Common myeloid progenitor, CD34-positive (primary cell): Measurements from ENCODE around the gene TFCP2.

Experiments
- CTCF ChIA-PET: fragments of 350-600 bp; sonication (Branson Sonifier 250); formaldehyde crosslinking; loops from one replicate; lab custom pipeline; 2021; ENCODE audit warnings: antibody characterized with exemption; lab: Charles Lee
- POLR2A ChIA-PET: fragments of 350-600 bp; sonication (Branson Sonifier 250); formaldehyde crosslinking; loops from one replicate; lab custom pipeline; 2021; ENCODE audit warnings: antibody characterized with exemption; lab: Charles Lee
- DNase-seq, 3 donors: peaks; one replicate each; pipeline versions ENCODE4 v3.0.0 to v3.0.0-alpha.2; 2013
- H3K27ac ChIP-seq, 2 experiments: 1 replicate in 1 of 2; 2 replicates in 1 of 2; pipeline ENCODE4 v1.7.0; 2013; ENCODE audit warnings: inconsistent platforms in 2 of 2, low read length in 2 of 2, mild to moderate bottlenecking in 2 of 2, low read depth in 1 of 2, moderate library complexity in 1 of 2; ENCODE audit not compliant: severe bottlenecking in 2 of 2, insufficient read depth in 1 of 2, poor library complexity in 1 of 2
- H3K27me3 ChIP-seq, 5 experiments: replicated peaks in 2 of 5; 1 replicate in 3 of 5; 2 replicates in 2 of 5; pipeline versions ENCODE4 v1.6.1 to v1.7.0; 2013; ENCODE audit warnings: low read length in 4 of 5, mild to moderate bottlenecking in 2 of 5, moderate library complexity in 2 of 5, inconsistent platforms in 1 of 5; ENCODE audit not compliant: insufficient read depth in 5 of 5, control insufficient read depth in 4 of 5
- H3K36me3 ChIP-seq, 4 experiments: 1 replicate in 2 of 4; 2 replicates in 2 of 4; pipeline versions ENCODE4 v1.6.1 to v1.7.0; 2013; ENCODE audit warnings: low read length in 3 of 4, control low read depth in 1 of 4, mild to moderate bottlenecking in 1 of 4; ENCODE audit not compliant: control insufficient read depth in 4 of 4, insufficient read depth in 4 of 4
- H3K4me1 ChIP-seq, 4 experiments: 1 replicate in 3 of 4; 2 replicates in 1 of 4; pipeline versions ENCODE4 v1.6.1 to v1.7.1; 2013; ENCODE audit warnings: low read length in 3 of 4, mild to moderate bottlenecking in 3 of 4, control low read depth in 1 of 4, inconsistent platforms in 1 of 4, moderate library complexity in 1 of 4; ENCODE audit not compliant: control insufficient read depth in 4 of 4, insufficient read depth in 4 of 4; ENCODE audit errors: control extremely low read depth in 1 of 4
- H3K4me3 ChIP-seq, 7 experiments: 1 replicate in 4 of 7; 2 replicates in 3 of 7; pipeline versions ENCODE4 v1.5.1 to v1.7.0; 2013; ENCODE audit warnings: mild to moderate bottlenecking in 7 of 7, low read length in 6 of 7, moderate library complexity in 6 of 7, inconsistent platforms in 2 of 7, low read depth in 2 of 7, control low read depth in 1 of 7; ENCODE audit not compliant: insufficient read depth in 4 of 7, control insufficient read depth in 1 of 7; ENCODE audit errors: extremely low read depth in 1 of 7
- H3K9me3 ChIP-seq, 5 experiments: 1 replicate in 4 of 5; 2 replicates in 1 of 5; pipeline versions ENCODE4 v1.6.1 to v1.7.1; 2013; ENCODE audit warnings: low read length in 4 of 5, mild to moderate bottlenecking in 2 of 5, inconsistent platforms in 1 of 5, low read depth in 1 of 5, moderate library complexity in 1 of 5; ENCODE audit not compliant: control insufficient read depth in 4 of 5, insufficient read depth in 2 of 5; ENCODE audit errors: control extremely low read depth in 1 of 5
- WGBS: methylation state at CpG from one replicate; pipeline ENCODE4 v1.1.5; 2013; ENCODE audit not compliant: insufficient coverage; 5-methylcytosine and 5-hydroxymethylcytosine counted together

Gene TFCP2

GRCh38 chr12:51183349-51183748, 10.4 kb upstream of the TFCP2 start:
- no peak for DNase-seq
- no peaks in the 10 kb centered on the region for H3K36me3 ChIP-seq
- no peaks in the 10 kb centered on the region for H3K27me3 ChIP-seq
- no peaks in the 10 kb centered on the region for H3K9me3 ChIP-seq
- ChIA-PET CTCF (no interaction called here), POLR2A (no interaction called here)
- no peak overlapping the region for H3K27ac ChIP-seq
- WGBS: 87% methylated on average over 3 of the region's 3 CpGs
- no peak overlapping the region for H3K4me3 ChIP-seq
- peaks cover 3 to 14% (median 12%) of the 10 kb centered on the region in 4 experiments for H3K4me1 ChIP-seq

- Histone ChIP-seq H3K36me3 (no peaks in the 10 kb centered on the region), H3K27me3 (no peaks in the 10 kb centered on the region), H3K4me1 (peaks cover 0 to 5% (median 4%) of the 10 kb centered on the region in 4 experiments), H3K27ac (no peak overlapping the region), H3K4me3 (no peak overlapping the region), H3K9me3 (no peaks in the 10 kb centered on the region)
- ChIA-PET CTCF (interaction anchor here (0.8 kb wide), 1 partner anchor 23 kb away, joined by 3 read pairs; no protein-coding TSS in a partner anchor), POLR2A (no interaction called here)
- WGBS: 96% methylated on average over 5 of the region's 5 CpGs
- DNase-seq: no peak
These were observed 8.6 kb upstream of the TFCP2 start for GRCh38 chr12:51181558-51181957.

- H3K27ac ChIP-seq: no peak overlapping the region
- CTCF ChIA-PET: interaction anchor here (1.8 kb wide), 1 partner anchor 12 kb away, joined by 4 read pairs; no protein-coding TSS in a partner anchor
- no peaks in the 10 kb centered on the region for H3K27me3 ChIP-seq
- no peaks in the 10 kb centered on the region for H3K36me3 ChIP-seq
- peaks cover 0 to 5% (median 2%) of the 10 kb centered on the region in 4 experiments for H3K4me1 ChIP-seq
- no peak for DNase-seq
- no peak overlapping the region for H3K4me3 ChIP-seq
- POLR2A ChIA-PET: no interaction called here
- no peaks in the 10 kb centered on the region for H3K9me3 ChIP-seq
- WGBS: no CpG with 5 or more reads among the region's 2 CpGs
These were observed 5.0 kb upstream of the TFCP2 start for GRCh38 chr12:51177897-51178296.

- H3K4me1 ChIP-seq: peaks cover 5 to 22% (median 12%) of the 10 kb centered on the region in 4 experiments
- no CpG with 5 or more reads among the region's 1 CpG for WGBS
- CTCF ChIA-PET: interaction anchor here (1.1 kb wide), 1 partner anchor 212 kb away, joined by 3 read pairs; no protein-coding TSS in a partner anchor
- no peak for DNase-seq
- H3K4me3 ChIP-seq: no peak overlapping the region
- H3K36me3 ChIP-seq: no peaks in the 10 kb centered on the region
- no peak overlapping the region for H3K27ac ChIP-seq
- H3K27me3 ChIP-seq: no peaks in the 10 kb centered on the region
- no peaks in the 10 kb centered on the region for H3K9me3 ChIP-seq
- POLR2A ChIA-PET: interaction anchor here (0.7 kb wide), 1 partner anchor 28 kb away, joined by 3 read pairs; no protein-coding TSS in a partner anchor
These were observed 1.6 kb upstream of the TFCP2 start for GRCh38 chr12:51174501-51174900.

- WGBS: 5% methylated on average over 12 of the region's 16 CpGs
- Histone ChIP-seq H3K27me3 (no peaks in the 10 kb centered on the region), H3K4me1 (peaks cover 5 to 22% (median 12%) of the 10 kb centered on the region in 4 experiments), H3K4me3 (peak overlapping the region; percentile 75 to 98 (median 90)), H3K27ac (peak overlapping the region; percentile 96 to 98), H3K36me3 (no peaks in the 10 kb centered on the region), H3K9me3 (no peaks in the 10 kb centered on the region)
- POLR2A ChIA-PET: interaction anchor here (0.8 kb wide), 1 partner anchor 33 kb away, joined by 6 read pairs; no protein-coding TSS in a partner anchor
- CTCF ChIA-PET: no interaction called here
- DNase-seq: peak in 2 of 3 donors; percentile 15 to 17
These were observed 936 bp downstream of the TFCP2 start for GRCh38 chr12:51171884-51172514.

GRCh38 chr12:51163795-51164194, 9.1 kb downstream of the TFCP2 start:
- 72% methylated on average over 3 of the region's 3 CpGs for WGBS
- ChIA-PET POLR2A (no interaction called here), CTCF (no interaction called here)
- DNase-seq: no peak
- no peak overlapping the region for H3K27ac ChIP-seq
- no peaks in the 10 kb centered on the region for H3K9me3 ChIP-seq
- H3K36me3 ChIP-seq: peaks cover 0 to 3% (median 0%) of the 10 kb centered on the region in 4 experiments
- H3K4me1 ChIP-seq: peaks cover 0 to 2% (median 0%) of the 10 kb centered on the region in 4 experiments
- no peaks in the 10 kb centered on the region for H3K27me3 ChIP-seq
- H3K4me3 ChIP-seq: no peak overlapping the region

GRCh38 chr12:51162217-51162616, 10.7 kb downstream of the TFCP2 start:
- no peak overlapping the region for H3K4me3 ChIP-seq
- no peaks in the 10 kb centered on the region for H3K9me3 ChIP-seq
- 95% methylated on average over 5 of the region's 6 CpGs for WGBS
- DNase-seq: no peak
- ChIA-PET POLR2A (no interaction called here), CTCF (no interaction called here)
- H3K4me1 ChIP-seq: peaks cover 0 to 2% (median 0%) of the 10 kb centered on the region in 4 experiments
- H3K27me3 ChIP-seq: no peaks in the 10 kb centered on the region
- no peak overlapping the region for H3K27ac ChIP-seq
- peaks cover 0 to 3% (median 0%) of the 10 kb centered on the region in 4 experiments for H3K36me3 ChIP-seq
